A673 (cell line): Measurements from ENCODE around the gene BACH2. TPM values are rescaled to one million over a fixed set of nuclear protein-coding genes. Genes with fewer than 3 reads are reported as not detected.

ENCODE experiments used
- BruUV-seq: library from RNA; stranded (reverse); fragments of 400-500 nt; replicated peaks from 2 replicates; lab custom pipeline; 2021; lab: Mats Ljungman, UMichigan
- CTCF ChIA-PET: fragments of 300-600 bp; sonication (Branson Sonifier 250); formaldehyde crosslinking; loops from one replicate; lab custom pipeline; 2022; ENCODE audit warnings: antibody characterized with exemption; lab: Charles Lee
- POLR2A ChIA-PET: fragments of 300-600 bp; sonication (Branson Sonifier 250); formaldehyde crosslinking; loops from one replicate; lab custom pipeline; 2022; ENCODE audit warnings: antibody characterized with exemption; ENCODE audit not compliant: low non-redundant PET; lab: Charles Lee
- DNase-seq: peaks from one replicate; pipeline ENCODE4 v3.0.0-alpha.2; 2015; ENCODE audit warnings: low spot score
- H3K27ac ChIP-seq: fragments of 200-600 bp; sonication (generic); 2 replicates; pipeline ENCODE4 v1.5.1; 2016; ENCODE audit warnings: mixed run types, low read depth, mild to moderate bottlenecking, mixed read lengths, antibody characterized with exemption, low read length; ENCODE audit not compliant: poor library complexity, severe bottlenecking
- H3K27me3 ChIP-seq: fragments of 200-600 bp; sonication (generic); replicated peaks from 2 replicates; pipeline ENCODE4 v1.6.1; 2017; ENCODE audit warnings: mixed run types, low read depth, mild to moderate bottlenecking, mixed read lengths, antibody characterized with exemption, low read length; ENCODE audit not compliant: insufficient read depth, poor library complexity
- H3K36me3 ChIP-seq: fragments of 200-600 bp; sonication (generic); 2 replicates; pipeline ENCODE4 v1.6.1; 2016; ENCODE audit warnings: mixed run types, mild to moderate bottlenecking, mixed read lengths, antibody characterized with exemption, low read length; ENCODE audit not compliant: insufficient read depth, poor library complexity, severe bottlenecking
- H3K4me1 ChIP-seq: fragments of 200-600 bp; sonication (generic); 2 replicates; pipeline ENCODE4 v1.6.1; 2017; ENCODE audit warnings: mixed run types, mild to moderate bottlenecking, mixed read lengths, antibody characterized with exemption, low read length; ENCODE audit not compliant: insufficient read depth, poor library complexity, severe bottlenecking
- H3K4me3 ChIP-seq: fragments of 200-600 bp; sonication (generic); 2 replicates; pipeline ENCODE4 v1.5.1; 2016; ENCODE audit warnings: low read depth, mixed run types, mild to moderate bottlenecking, mixed read lengths, low read length; ENCODE audit not compliant: poor library complexity, severe bottlenecking
- H3K9me3 ChIP-seq: fragments of 200-600 bp; sonication (generic); 2 replicates; pipeline ENCODE4 v1.6.1; 2016; ENCODE audit warnings: mixed run types, low read depth, mild to moderate bottlenecking, mixed read lengths, antibody characterized with exemption, low read length; ENCODE audit not compliant: poor library complexity, severe bottlenecking
- EZH2 ChIP-seq: fragments of 200-600 bp; sonication (generic); IDR thresholded peaks from 2 replicates; pipeline ENCODE4 v1.6.1; 2017; ENCODE audit warnings: borderline replicate concordance, low read depth, mild to moderate bottlenecking, mixed read lengths, antibody characterized with exemption, low read length; ENCODE audit not compliant: poor library complexity, severe bottlenecking
- intact Hi-C: fragments of 100-400 bp; cut with micrococcal nuclease; formaldehyde crosslinking; loops from one replicate; pipeline ENCODE4 v1.10.0; 2022; ENCODE audit not compliant: unreplicated experiment
- total RNA-seq: library from RNA; stranded (reverse); gene quantifications from 2 replicates; pipeline ENCODE4 v1.2.3, GENCODE V29; 2021
- TF ChIP-seq, protein P1 (sequence below): fragments of 300-800, 200-600 bp; sonication (generic); conservative IDR thresholded peaks from 2 replicates; pipeline ENCODE4 v1.5.1; 2017; ENCODE audit warnings: low read depth, mild to moderate bottlenecking, antibody characterized with exemption, low read length, moderate library complexity, mixed read lengths

BACH2 gene
- total RNA-seq, 1 experiment from 2014 or later, result 0.37 TPM

DNA sequence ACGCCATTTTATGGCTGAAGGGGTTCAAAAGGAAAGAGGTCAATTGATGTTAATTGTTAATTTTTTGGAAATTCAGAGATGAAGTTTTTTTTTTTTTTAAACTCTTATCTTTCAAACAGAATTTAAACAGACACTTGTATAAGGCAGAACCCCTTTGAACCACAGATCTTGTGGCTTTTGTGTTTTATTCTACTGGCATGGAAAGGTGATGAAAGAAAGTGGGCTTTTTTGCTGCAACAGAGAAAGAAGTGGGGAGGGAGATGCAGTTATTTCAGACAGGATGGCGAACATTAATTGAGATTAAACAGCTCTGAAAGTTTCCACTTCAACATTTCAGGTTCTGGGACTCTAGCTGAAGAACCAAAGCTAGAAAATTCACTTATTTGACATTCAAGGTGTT lies 201.5 kb downstream of the BACH2 start:
- BruUV-seq, result no TSS peak
- H3K27me3 ChIP-seq, result no peaks in the 10 kb centered on the region
- DNase-seq, result no peak
- no peak overlapping the region for H3K27ac ChIP-seq
- H3K9me3 ChIP-seq, result no peaks in the 10 kb centered on the region
- ChIA-PET POLR2A (no interaction called here), CTCF (no interaction called here)
- no peaks in the 10 kb centered on the region for H3K36me3 ChIP-seq
- H3K4me1 ChIP-seq, result peaks cover 7% of the 10 kb centered on the region
- intact Hi-C loops, result loop anchor here (10.0 kb wide), 1 partner anchor 120 kb away; no protein-coding TSS in a partner anchor
- no peak overlapping the region for H3K4me3 ChIP-seq
- no peak for TF ChIP-seq EZH2
- TF ChIP-seq, protein P1, sequence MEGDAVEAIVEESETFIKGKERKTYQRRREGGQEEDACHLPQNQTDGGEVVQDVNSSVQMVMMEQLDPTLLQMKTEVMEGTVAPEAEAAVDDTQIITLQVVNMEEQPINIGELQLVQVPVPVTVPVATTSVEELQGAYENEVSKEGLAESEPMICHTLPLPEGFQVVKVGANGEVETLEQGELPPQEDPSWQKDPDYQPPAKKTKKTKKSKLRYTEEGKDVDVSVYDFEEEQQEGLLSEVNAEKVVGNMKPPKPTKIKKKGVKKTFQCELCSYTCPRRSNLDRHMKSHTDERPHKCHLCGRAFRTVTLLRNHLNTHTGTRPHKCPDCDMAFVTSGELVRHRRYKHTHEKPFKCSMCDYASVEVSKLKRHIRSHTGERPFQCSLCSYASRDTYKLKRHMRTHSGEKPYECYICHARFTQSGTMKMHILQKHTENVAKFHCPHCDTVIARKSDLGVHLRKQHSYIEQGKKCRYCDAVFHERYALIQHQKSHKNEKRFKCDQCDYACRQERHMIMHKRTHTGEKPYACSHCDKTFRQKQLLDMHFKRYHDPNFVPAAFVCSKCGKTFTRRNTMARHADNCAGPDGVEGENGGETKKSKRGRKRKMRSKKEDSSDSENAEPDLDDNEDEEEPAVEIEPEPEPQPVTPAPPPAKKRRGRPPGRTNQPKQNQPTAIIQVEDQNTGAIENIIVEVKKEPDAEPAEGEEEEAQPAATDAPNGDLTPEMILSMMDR, result no peak

DNA sequence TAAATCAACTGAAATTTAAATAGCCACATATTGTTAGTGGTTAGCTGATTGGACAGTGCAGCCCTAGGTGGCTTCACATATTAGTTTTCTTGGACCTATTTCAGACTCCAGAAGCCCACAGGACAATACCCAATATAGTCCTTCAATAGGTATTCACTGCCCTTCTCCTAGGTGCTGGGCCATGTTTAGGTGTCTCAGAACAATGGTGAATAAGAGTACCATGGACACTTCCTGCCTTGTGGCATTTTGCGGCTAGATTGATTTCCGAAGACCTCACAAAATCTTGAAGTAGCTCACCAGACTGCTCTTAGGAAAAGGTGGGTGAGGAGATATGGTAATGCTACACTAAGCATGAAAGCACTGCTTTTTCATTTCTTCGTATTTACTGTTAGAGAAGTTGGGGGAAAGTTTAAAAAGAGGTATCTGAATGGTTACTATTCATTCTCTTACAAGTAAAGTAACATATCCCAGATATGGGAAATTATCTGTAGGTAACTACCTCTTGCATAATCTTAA lies 203.0 kb downstream of the BACH2 start:
- TF ChIP-seq, protein P1, result no peak
- TF ChIP-seq EZH2, result no peak
- no peaks in the 10 kb centered on the region for H3K27me3 ChIP-seq
- H3K36me3 ChIP-seq, result no peaks in the 10 kb centered on the region
- DNase-seq, result no peak
- no TSS peak for BruUV-seq
- ChIA-PET CTCF (no interaction called here), POLR2A (no interaction called here)
- peaks cover 7% of the 10 kb centered on the region for H3K4me1 ChIP-seq
- intact Hi-C loops, result loop anchor here (10.0 kb wide), 1 partner anchor 119 kb away; no protein-coding TSS in a partner anchor
- H3K27ac ChIP-seq, result no peak overlapping the region
- H3K9me3 ChIP-seq, result no peaks in the 10 kb centered on the region
- no peak overlapping the region for H3K4me3 ChIP-seq

DNA sequence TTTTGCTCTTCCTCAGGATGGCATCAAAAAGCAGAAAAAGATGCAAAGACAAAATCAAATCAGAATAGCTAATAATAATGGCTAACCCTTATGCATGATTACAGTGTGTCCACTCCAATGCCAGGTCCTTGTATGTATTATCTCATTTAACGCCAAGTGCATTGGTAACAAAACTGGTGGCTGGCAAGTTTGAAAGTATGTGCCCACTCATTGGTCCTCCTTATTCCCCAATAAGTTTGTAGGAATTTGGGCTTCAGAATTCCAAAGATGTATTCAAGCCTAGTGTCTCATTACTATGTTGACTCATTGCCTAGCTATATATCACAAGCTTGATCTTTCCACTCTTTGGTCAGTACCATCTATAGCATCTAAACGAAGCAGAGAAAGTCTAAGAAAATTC lies 205.8 kb downstream of the BACH2 start:
- H3K4me1 ChIP-seq, result no peaks in the 10 kb centered on the region
- H3K36me3 ChIP-seq, result no peaks in the 10 kb centered on the region
- H3K27ac ChIP-seq, result no peak overlapping the region
- intact Hi-C loops, result loop anchor here (10.0 kb wide), 1 partner anchor 116 kb away; no protein-coding TSS in a partner anchor
- no peak for TF ChIP-seq EZH2
- TF ChIP-seq, protein P1, result no peak
- H3K27me3 ChIP-seq, result no peaks in the 10 kb centered on the region
- H3K4me3 ChIP-seq, result no peak overlapping the region
- DNase-seq, result no peak
- no peaks in the 10 kb centered on the region for H3K9me3 ChIP-seq
- ChIA-PET CTCF (no interaction called here), POLR2A (no interaction called here)
- BruUV-seq, result no TSS peak
